ENCODE data around the gene SEZ6L2.

DNA sequence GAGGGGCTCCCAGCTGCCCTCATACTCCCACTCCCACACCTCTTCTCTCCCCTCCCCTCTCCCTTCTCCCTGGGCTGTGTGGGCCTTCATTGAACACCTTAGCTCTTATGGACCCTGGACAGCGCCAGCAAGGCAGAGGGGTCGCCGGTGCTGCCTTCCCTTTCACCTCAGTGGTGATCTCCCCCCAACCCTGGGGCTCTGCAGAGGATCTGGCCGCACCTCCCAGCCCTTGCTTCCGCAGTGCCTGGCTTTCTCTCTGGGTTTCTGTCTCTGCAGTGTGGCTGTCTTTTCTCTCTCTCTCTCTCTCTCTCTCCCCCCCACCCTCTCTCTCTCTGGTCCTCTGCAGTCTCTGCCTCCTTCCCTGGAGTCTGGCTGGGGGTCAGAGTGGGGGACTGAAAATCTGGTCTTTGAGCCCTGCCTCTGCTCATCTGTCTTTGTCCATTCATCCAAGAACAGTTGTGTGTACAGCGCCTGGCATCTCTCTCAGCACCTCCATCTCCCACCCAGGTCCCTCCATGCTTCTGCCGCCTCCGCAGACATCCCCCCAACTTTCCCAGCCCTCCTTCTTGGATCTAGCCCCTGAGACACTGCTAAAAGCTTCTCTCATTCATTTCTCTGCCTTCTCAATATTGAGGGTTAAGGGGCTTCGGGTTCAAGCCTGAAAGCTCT, 1.1 kb downstream of the SEZ6L2 start:
- TF ChIP-seq CTCF (IDR thresholded peaks at IDR 0.05), result no peak
- no peak for TF ChIP-seq POLR2A (IDR thresholded peaks at IDR 0.05)

Measured in Peyer's patch (tissue), 4 donors.